Colonic mucosa (tissue), 4 donors: Measurements from ENCODE around the gene OR2L13. TPM values are rescaled to one million over a fixed set of nuclear protein-coding genes. Genes with fewer than 3 reads are reported as not detected.

Experiments
- DNase-seq: peaks from one replicate; pipeline ENCODE4 v3.0.0-alpha.2; 2020
- H3K27ac ChIP-seq: fragments of 200-600 bp; one replicate; pipeline ENCODE4 v1.8.0; 2021
- H3K27me3 ChIP-seq: fragments of 200-600 bp; one replicate; pipeline ENCODE4 v1.8.0; 2021
- H3K36me3 ChIP-seq: fragments of 200-600 bp; one replicate; pipeline ENCODE4 v1.8.0; 2021
- H3K4me1 ChIP-seq: fragments of 200-600 bp; one replicate; pipeline ENCODE4 v1.8.0; 2021; ENCODE audit warnings: mild to moderate bottlenecking
- H3K4me3 ChIP-seq: fragments of 200-600 bp; one replicate; pipeline ENCODE4 v1.8.0; 2021
- H3K9ac ChIP-seq, 2 donors: one replicate each; pipeline ENCODE4 v1.7.0; 2013; ENCODE audit warnings: control low read depth in 2 of 2, low read depth in 2 of 2, low read length in 2 of 2
- H3K9me3 ChIP-seq: fragments of 200-600 bp; one replicate; pipeline ENCODE4 v1.8.0; 2021
- CTCF ChIP-seq: fragments of 200-600 bp; IDR thresholded peaks from one replicate; pipeline ENCODE4 v1.8.0; 2022; ENCODE audit warnings: antibody characterized with exemption, mild to moderate bottlenecking
- intact Hi-C: fragments of 100-400 bp; cut with DNase I; formaldehyde crosslinking; loops from one replicate; pipeline ENCODE4 v1.14.1; 2022
- total RNA-seq, 2 donors: library from RNA; stranded (reverse); fragmentation: NEBNext Ultra II Directional in 1 of 2; extraction: Animal tissue kit (Norgen Biotek cat#: 25700) in 1 of 2; gene quantifications; one replicate each; pipeline ENCODE4 v1.2.1, GENCODE V29; 2021
- donor health status: healthy.
- donor health status: DM: no; HTN: no; CAD: no.
- donor health status: DM: no; HTN: no; CAD: no.

The OR2L13 gene
- total RNA-seq, 2 donors from 2014 or later = not detected

- H3K4me3 ChIP-seq = no peak within 1 kb of the TSS
- no peaks in the 10 kb centered on the region for H3K27me3 ChIP-seq
- H3K27ac ChIP-seq = no peak within 1 kb of the TSS
- no peaks in the 10 kb centered on the region for H3K36me3 ChIP-seq
- TF ChIP-seq CTCF = no peak
- H3K9ac ChIP-seq = no peak within 1 kb of the TSS
- no peak for DNase-seq
- H3K4me1 ChIP-seq = no peaks in the 10 kb centered on the region
- intact Hi-C loops = no loop called here
- H3K9me3 ChIP-seq = no peaks in the 10 kb centered on the region
Measured at GRCh38 chr1:248144513-248145198, 49.7 kb downstream of the OR2L13 start, which contains the start of gene OR2M5. Gene OR2M5 (plus strand): TSS chr1:248145148. CDS start chr1:248145148, 0 bp downstream.

Other genes with a start within 250 kb of the OR2L13 start
- 1 to 10 TPM; 2.4 to 3.6 TPM for gene TRIM58, start 238.0 kb upstream of the OR2L13 start, total RNA-seq
- under 1 TPM; 0.82 to 0.96 TPM for gene OR2W3, start 199.6 kb upstream of the OR2L13 start, total RNA-seq
- gene OR2T8, start 174.9 kb upstream of the OR2L13 start, total RNA-seq = not detected
- not detected for gene OR2AJ1, start 170.3 kb upstream of the OR2L13 start, total RNA-seq
- gene OR2L8, start 146.3 kb upstream of the OR2L13 start, total RNA-seq = not detected
- not detected for gene OR2AK2, start 130.0 kb upstream of the OR2L13 start, total RNA-seq
- not detected for gene OR2L5, start 81.5 kb upstream of the OR2L13 start, total RNA-seq
- gene OR2L2, start 65.1 kb upstream of the OR2L13 start, total RNA-seq = under 1 TPM in 1 of 2 donors, not detected in 1; 0.10 TPM
- gene OR2L3, start 48.3 kb upstream of the OR2L13 start, total RNA-seq = not detected
- gene OR2M5, start 50.0 kb downstream of the OR2L13 start, total RNA-seq = not detected
- not detected for gene OR2M2, start 79.6 kb downstream of the OR2L13 start, total RNA-seq
- gene OR2M3, start 102.1 kb downstream of the OR2L13 start, total RNA-seq = not detected
- gene OR2M4, start 136.2 kb downstream of the OR2L13 start, total RNA-seq = not detected
- gene OR2T33, start 182.8 kb downstream of the OR2L13 start, total RNA-seq = not detected
- not detected for gene OR2T12, start 208.2 kb downstream of the OR2L13 start, total RNA-seq
- not detected for gene OR2M7, start 229.4 kb downstream of the OR2L13 start, total RNA-seq